Activated CD8-positive, alpha-beta T cell treated with anti-CD3 and anti-CD28 coated beads, Interleukin-2, amount 10 ng/mL, durations not matched to agents 7 days and 5 days (primary cell): ENCODE results near the gene KRTAP23-1. TPM values are rescaled to one million over a fixed set of nuclear protein-coding genes. Genes with fewer than 3 reads are reported as not detected.

Experiments used
- ATAC-seq: fragments of 150-1000 bp; cut with Tn5 transposase; one replicate; pipeline ENCODE4 v1.10.0; 2021; ENCODE audit warnings: moderate library complexity
- CTCF ChIA-PET: fragments of 350-600 bp; sonication (Branson Sonifier 250); formaldehyde crosslinking; loops from one replicate; lab custom pipeline; 2021; ENCODE audit warnings: antibody characterized with exemption; lab: Charles Lee
- POLR2A ChIA-PET: fragments of 350-600 bp; sonication (Branson Sonifier 250); formaldehyde crosslinking; loops from one replicate; lab custom pipeline; 2021; ENCODE audit warnings: antibody characterized with exemption; lab: Charles Lee
- DNase-seq: peaks from one replicate; pipeline ENCODE4 v3.0.0-alpha.2; 2020
- H3K27ac Mint-ChIP-seq: one replicate; pipeline ENCODE4 v1.8.0; 2021; ENCODE audit warnings: mild to moderate bottlenecking, mixed read lengths
- H3K27me3 Mint-ChIP-seq: one replicate; pipeline ENCODE4 v1.8.0; 2021; ENCODE audit warnings: low read depth, mixed read lengths
- H3K36me3 Mint-ChIP-seq: one replicate; pipeline ENCODE4 v1.8.0; 2021; ENCODE audit warnings: low read depth, mixed read lengths
- H3K4me1 Mint-ChIP-seq: one replicate; pipeline ENCODE4 v1.8.0; 2021; ENCODE audit warnings: low read depth, mixed read lengths
- H3K4me3 Mint-ChIP-seq: one replicate; pipeline ENCODE4 v1.8.0; 2021; ENCODE audit warnings: mild to moderate bottlenecking, mixed read lengths
- H3K9me3 Mint-ChIP-seq: one replicate; pipeline ENCODE4 v1.8.0; 2022; ENCODE audit warnings: mixed read lengths; ENCODE audit not compliant: insufficient read depth
- total RNA-seq, 2 experiments: library from RNA; stranded (reverse); gene quantifications; one replicate each; pipeline ENCODE4 v1.2.3, GENCODE V29; 2021

Gene KRTAP23-1
- total RNA-seq, 2 experiments from 2014 or later, result not detected

GRCh38 chr21:30338717-30339116, 9.7 kb downstream of the KRTAP23-1 start:
- CTCF ChIA-PET, result no interaction called here
- Mint-ChIP-seq H3K27ac (no peak overlapping the region), H3K9me3 (no peaks in the 10 kb centered on the region), H3K4me1 (no peaks in the 10 kb centered on the region), H3K27me3 (no peaks in the 10 kb centered on the region), H3K36me3 (no peaks in the 10 kb centered on the region), H3K4me3 (no peak overlapping the region)
- ATAC-seq (no peak), DNase-seq (no peak)
- POLR2A ChIA-PET, result no interaction called here

DNA sequence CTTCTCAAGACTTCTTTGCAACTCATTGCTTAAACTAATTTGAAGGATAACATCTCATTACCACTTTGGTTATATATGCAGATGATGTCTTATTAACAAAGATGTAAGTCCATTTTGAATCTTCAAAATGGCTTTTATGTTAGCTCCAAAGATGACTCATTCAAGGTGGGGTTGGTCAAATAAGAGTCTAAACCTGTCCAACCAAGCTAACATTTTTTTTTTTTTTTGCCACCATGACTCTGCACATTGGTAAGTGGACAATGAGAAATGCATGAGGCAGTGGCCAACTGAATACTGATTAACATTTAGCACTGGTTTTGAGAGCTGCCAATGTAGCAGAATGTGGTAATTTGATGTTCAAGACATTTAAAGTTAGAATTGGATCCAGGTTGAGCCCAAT, 10.6 kb downstream of the KRTAP23-1 start:
- no peaks in the 10 kb centered on the region for H3K36me3 Mint-ChIP-seq
- ATAC-seq (no peak), DNase-seq (no peak)
- H3K27ac Mint-ChIP-seq, result no peak overlapping the region
- POLR2A ChIA-PET, result no interaction called here
- H3K9me3 Mint-ChIP-seq, result no peaks in the 10 kb centered on the region
- no peaks in the 10 kb centered on the region for H3K27me3 Mint-ChIP-seq
- no peaks in the 10 kb centered on the region for H3K4me1 Mint-ChIP-seq
- CTCF ChIA-PET, result no interaction called here
- no peak overlapping the region for H3K4me3 Mint-ChIP-seq

- H3K36me3 Mint-ChIP-seq, result no peaks in the 10 kb centered on the region
- H3K27me3 Mint-ChIP-seq, result no peaks in the 10 kb centered on the region
- CTCF ChIA-PET, result no interaction called here
- H3K27ac Mint-ChIP-seq, result no peak within 1 kb of the TSS
- DNase-seq, result no peak
- no peak within 1 kb of the TSS for H3K4me3 Mint-ChIP-seq
- H3K9me3 Mint-ChIP-seq, result no peaks in the 10 kb centered on the region
- POLR2A ChIA-PET, result no interaction called here
- H3K4me1 Mint-ChIP-seq, result no peaks in the 10 kb centered on the region
- ATAC-seq, result no peak
These were observed 11.1 kb downstream of the KRTAP23-1 start, which contains the start of gene KRTAP27-1 for GRCh38 chr21:30337276-30337744. Gene KRTAP27-1, minus strand, starts transcription at chr21:30337694. Its CDS starts 26 bp downstream, at chr21:30337668.

DNA sequence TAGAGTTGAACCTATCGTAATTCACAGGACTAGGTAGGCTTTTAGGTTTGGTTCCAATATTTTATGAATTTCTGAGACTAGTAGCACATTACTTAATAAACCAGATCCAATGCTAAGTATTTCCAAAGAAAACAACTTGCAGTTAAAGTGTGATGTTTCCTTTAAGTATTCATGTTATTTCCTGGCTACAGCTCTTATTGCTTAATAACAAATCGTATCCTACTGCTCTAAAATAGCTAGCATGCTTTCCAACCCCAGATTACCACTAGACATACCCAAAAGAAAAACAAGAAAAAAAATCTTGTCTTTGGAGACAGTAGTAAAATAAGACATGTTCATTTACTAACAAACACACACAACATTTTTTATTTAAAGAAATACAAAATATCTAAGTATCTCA, 11.8 kb downstream of the KRTAP23-1 start:
- Mint-ChIP-seq H3K27me3 (no peaks in the 10 kb centered on the region), H3K4me3 (no peak overlapping the region)

GRCh38 chr21:30333736-30334135, 14.7 kb downstream of the KRTAP23-1 start:
- POLR2A ChIA-PET, result no interaction called here
- no peaks in the 10 kb centered on the region for H3K36me3 Mint-ChIP-seq
- H3K4me3 Mint-ChIP-seq, result no peak overlapping the region
- no peaks in the 10 kb centered on the region for H3K4me1 Mint-ChIP-seq
- H3K27ac Mint-ChIP-seq, result no peak overlapping the region
- no peaks in the 10 kb centered on the region for H3K9me3 Mint-ChIP-seq
- no peak for DNase-seq
- CTCF ChIA-PET, result no interaction called here
- H3K27me3 Mint-ChIP-seq, result no peaks in the 10 kb centered on the region
- ATAC-seq, result no peak

More for the DNA sequence above, 11.8 kb downstream of the KRTAP23-1 start:
- no peaks in the 10 kb centered on the region for H3K36me3 Mint-ChIP-seq
- POLR2A ChIA-PET, result no interaction called here
- no peak for DNase-seq
- no peak overlapping the region for H3K27ac Mint-ChIP-seq
- CTCF ChIA-PET, result no interaction called here
- H3K9me3 Mint-ChIP-seq, result no peaks in the 10 kb centered on the region
- ATAC-seq, result no peak
- no peaks in the 10 kb centered on the region for H3K4me1 Mint-ChIP-seq

DNA sequence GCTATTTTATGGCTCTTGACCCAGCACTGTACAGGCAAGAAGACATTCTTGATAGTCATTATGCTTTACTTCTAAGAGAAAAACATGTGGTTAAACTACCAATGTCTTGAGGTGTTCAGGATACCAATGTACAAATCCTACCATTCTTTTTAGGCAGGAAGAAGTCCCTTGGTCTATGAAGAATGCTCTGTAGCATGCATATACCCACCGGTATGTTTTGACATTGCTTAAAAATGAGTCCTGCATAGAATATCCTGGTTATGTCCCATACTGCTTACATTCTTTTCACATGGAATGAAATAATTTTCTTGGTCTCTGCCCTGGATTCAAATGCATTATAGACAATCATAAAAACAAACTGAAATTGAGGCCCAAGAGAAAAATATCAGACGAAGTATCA, 15.7 kb downstream of the KRTAP23-1 start:
- no peaks in the 10 kb centered on the region for H3K9me3 Mint-ChIP-seq

GRCh38 chr21:30329203-30329875, 19.1 kb downstream of the KRTAP23-1 start:
- H3K36me3 Mint-ChIP-seq, result no peaks in the 10 kb centered on the region
- H3K4me3 Mint-ChIP-seq, result no peak overlapping the region
- no peaks in the 10 kb centered on the region for H3K9me3 Mint-ChIP-seq
- DNase-seq (no peak), ATAC-seq (no peak)
- no peaks in the 10 kb centered on the region for H3K4me1 Mint-ChIP-seq
- H3K27ac Mint-ChIP-seq, result no peak overlapping the region
- ChIA-PET POLR2A (no interaction called here), CTCF (interaction anchor here (3.2 kb wide), 1 partner anchor 12 kb away, joined by 7 read pairs; no protein-coding TSS in a partner anchor)
- H3K27me3 Mint-ChIP-seq, result no peaks in the 10 kb centered on the region

More for the DNA sequence above, 15.7 kb downstream of the KRTAP23-1 start:
- Mint-ChIP-seq H3K4me3 (no peak overlapping the region), H3K36me3 (no peaks in the 10 kb centered on the region), H3K27me3 (no peaks in the 10 kb centered on the region), H3K4me1 (no peaks in the 10 kb centered on the region), H3K27ac (no peak overlapping the region)
- POLR2A ChIA-PET, result no interaction called here
- CTCF ChIA-PET, result no interaction called here
- DNase-seq (no peak), ATAC-seq (no peak)

GRCh38 chr21:30326390-30326789, 22.0 kb downstream of the KRTAP23-1 start:
- no peaks in the 10 kb centered on the region for H3K36me3 Mint-ChIP-seq
- H3K9me3 Mint-ChIP-seq, result no peaks in the 10 kb centered on the region
- no peaks in the 10 kb centered on the region for H3K4me1 Mint-ChIP-seq
- no peaks in the 10 kb centered on the region for H3K27me3 Mint-ChIP-seq
- DNase-seq (no peak), ATAC-seq (no peak)
- no peak overlapping the region for H3K4me3 Mint-ChIP-seq
- POLR2A ChIA-PET, result no interaction called here
- CTCF ChIA-PET, result no interaction called here
- no peak overlapping the region for H3K27ac Mint-ChIP-seq

DNA sequence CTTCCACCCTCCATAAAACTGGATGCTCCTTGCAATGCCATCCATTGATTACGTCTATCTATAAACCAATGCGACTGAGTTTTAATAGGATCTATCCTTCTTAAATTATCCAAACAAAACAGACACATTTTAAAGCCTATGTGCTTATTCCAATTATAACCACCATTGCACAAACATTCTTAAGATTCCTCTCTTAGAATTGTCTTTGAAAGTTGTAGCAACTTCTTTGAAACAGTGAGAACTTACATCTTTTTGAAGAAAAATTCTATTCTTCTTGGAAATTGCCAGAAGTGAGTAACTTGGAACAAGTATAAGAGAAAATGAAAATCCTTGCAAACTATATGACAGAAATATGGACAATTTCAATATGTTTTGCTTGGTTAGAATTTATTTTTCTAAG, 28.2 kb downstream of the KRTAP23-1 start, which contains the start of gene KRTAP26-1:
Gene KRTAP26-1 (minus strand): TSS at position 101 of the 400 bp plus-strand sequence. CDS start 280 bp downstream, outside the sequence.
- Mint-ChIP-seq H3K4me3 (no peak within 1 kb of the TSS), H3K27ac (no peak within 1 kb of the TSS), H3K9me3 (no peaks in the 10 kb centered on the region), H3K36me3 (no peaks in the 10 kb centered on the region), H3K4me1 (no peaks in the 10 kb centered on the region), H3K27me3 (no peaks in the 10 kb centered on the region)
- ATAC-seq, result no peak
- ChIA-PET POLR2A (no interaction called here), CTCF (no interaction called here)
- no peak for DNase-seq

GRCh38 chr21:30315701-30316100, 32.7 kb downstream of the KRTAP23-1 start:
- H3K4me1 Mint-ChIP-seq, result no peaks in the 10 kb centered on the region
- no peak for ATAC-seq
- DNase-seq, result no peak
- no peaks in the 10 kb centered on the region for H3K36me3 Mint-ChIP-seq
- ChIA-PET POLR2A (no interaction called here), CTCF (no interaction called here)
- H3K4me3 Mint-ChIP-seq, result no peak overlapping the region
- no peaks in the 10 kb centered on the region for H3K9me3 Mint-ChIP-seq
- no peak overlapping the region for H3K27ac Mint-ChIP-seq
- no peaks in the 10 kb centered on the region for H3K27me3 Mint-ChIP-seq

DNA sequence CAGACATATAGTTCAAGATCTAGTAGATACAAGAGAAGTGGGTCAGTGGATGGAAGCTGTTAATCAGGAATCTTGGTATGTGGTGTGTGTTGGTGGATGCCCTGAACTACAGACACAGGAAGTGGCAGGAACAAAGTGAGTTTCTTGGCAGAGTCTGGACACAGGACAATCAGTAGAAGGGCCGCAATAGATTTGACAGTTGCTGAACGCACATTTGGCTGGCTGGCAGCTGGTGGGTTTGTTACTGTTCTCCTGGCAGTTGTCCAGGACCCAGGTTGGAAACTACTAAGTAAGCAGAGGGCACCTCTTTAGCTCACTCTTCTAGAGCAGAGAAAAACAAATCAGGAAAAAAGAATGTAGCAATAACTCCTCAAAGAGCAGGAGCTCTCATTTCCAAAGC, 41.5 kb downstream of the KRTAP23-1 start:
- ATAC-seq (no peak), DNase-seq (no peak)
- H3K27me3 Mint-ChIP-seq, result no peaks in the 10 kb centered on the region
- H3K9me3 Mint-ChIP-seq, result peaks cover 3% of the 10 kb centered on the region
- H3K36me3 Mint-ChIP-seq, result no peaks in the 10 kb centered on the region
- H3K27ac Mint-ChIP-seq, result no peak overlapping the region
- CTCF ChIA-PET, result no interaction called here
- POLR2A ChIA-PET, result no interaction called here
- no peaks in the 10 kb centered on the region for H3K4me1 Mint-ChIP-seq
- no peak overlapping the region for H3K4me3 Mint-ChIP-seq

DNA sequence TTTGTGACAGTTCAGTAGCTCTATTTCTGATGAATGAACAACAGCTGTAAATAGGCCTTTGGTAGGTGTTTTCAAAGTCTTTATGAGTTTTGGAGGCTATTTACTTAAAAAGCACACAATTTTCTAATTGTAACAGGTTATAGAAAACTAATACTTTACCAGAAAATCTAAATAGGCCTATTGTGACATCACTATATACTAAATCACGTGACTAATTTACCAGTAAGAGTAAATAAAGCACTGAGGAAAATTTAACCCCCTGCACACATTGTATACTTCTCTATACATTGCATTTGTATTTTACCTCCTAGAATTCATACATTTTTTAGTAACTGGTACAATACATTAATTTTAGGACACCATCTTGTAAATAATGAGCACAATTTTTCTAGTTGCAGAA, 43.3 kb downstream of the KRTAP23-1 start:
- Mint-ChIP-seq H3K4me1 (no peaks in the 10 kb centered on the region), H3K36me3 (no peaks in the 10 kb centered on the region), H3K4me3 (no peak overlapping the region), H3K27ac (no peak overlapping the region), H3K27me3 (no peaks in the 10 kb centered on the region), H3K9me3 (peaks cover 7% of the 10 kb centered on the region)
- POLR2A ChIA-PET, result no interaction called here
- no peak for DNase-seq
- ATAC-seq, result no peak
- CTCF ChIA-PET, result no interaction called here
